OCI-LY7 (cell line): ENCODE data around the gene ADAMTS7. TPM values are rescaled to one million over a fixed set of nuclear protein-coding genes. Genes with fewer than 3 reads are reported as not detected.
A peak's percentile ranks its signal among the peaks of the same experiment; 100 is the strongest.

Experiments
- BruUV-seq: library from RNA; stranded (reverse); fragments of 400-500 nt; replicated peaks from 2 replicates; lab custom pipeline; 2021; lab: Mats Ljungman, UMichigan
- CTCF ChIA-PET: fragments of 300-600 bp; sonication (Branson Sonifier 250); formaldehyde crosslinking; loops from one replicate; lab custom pipeline; 2022; ENCODE audit warnings: antibody characterized with exemption; ENCODE audit not compliant: unreplicated experiment; lab: Charles Lee
- POLR2A ChIA-PET: fragments of 300-600 bp; sonication (Branson Sonifier 250); formaldehyde crosslinking; loops from one replicate; lab custom pipeline; 2022; ENCODE audit warnings: antibody characterized with exemption; lab: Charles Lee
- DNase-seq: peaks from one replicate; pipeline ENCODE4 v3.0.0-alpha.2; 2015; ENCODE audit warnings: low spot score
- H2AFZ ChIP-seq: fragments of 200-600 bp; sonication (generic), shearing (Covaris generic); 2 replicates; pipeline ENCODE4 v1.6.1; 2014; ENCODE audit warnings: mild to moderate bottlenecking, antibody characterized with exemption, low read length, moderate library complexity
- H3K27ac ChIP-seq: fragments of 200-600 bp; sonication (generic); 2 replicates; pipeline ENCODE4 v1.5.1; 2014; ENCODE audit warnings: mixed run types, low read depth, mild to moderate bottlenecking, moderate library complexity, low read length, inconsistent platforms; ENCODE audit not compliant: poor library complexity, severe bottlenecking
- H3K36me3 ChIP-seq: fragments of 200-600 bp; sonication (generic); 2 replicates; pipeline ENCODE4 v1.6.1; 2014; ENCODE audit warnings: mild to moderate bottlenecking, antibody characterized with exemption, low read length, moderate library complexity, mixed read lengths; ENCODE audit not compliant: insufficient read depth
- H3K4me1 ChIP-seq: fragments of 200-600 bp; sonication (generic); 2 replicates; pipeline ENCODE4 v1.5.1; 2014; ENCODE audit warnings: mild to moderate bottlenecking, low read length; ENCODE audit not compliant: insufficient read depth, poor library complexity, severe bottlenecking
- H3K4me2 ChIP-seq: fragments of 200-600 bp; sonication (generic); 2 replicates; pipeline ENCODE4 v1.6.1; 2014; ENCODE audit warnings: mild to moderate bottlenecking, low read length
- H3K4me3 ChIP-seq: fragments of 200-600 bp; sonication (generic); 2 replicates; pipeline ENCODE4 v1.5.1; 2014; ENCODE audit warnings: mild to moderate bottlenecking, low read depth, low read length; ENCODE audit not compliant: poor library complexity, severe bottlenecking
- H3K79me2 ChIP-seq: fragments of 200-600 bp; sonication (generic); 2 replicates; pipeline ENCODE4 v1.6.1; 2016; ENCODE audit warnings: low read depth, mild to moderate bottlenecking, low read length, moderate library complexity, mixed read lengths; ENCODE audit not compliant: insufficient read depth
- H3K9me2 ChIP-seq: fragments of 200-600 bp; sonication (generic); 2 replicates; pipeline ENCODE4 v1.6.1; 2016; ENCODE audit warnings: mild to moderate bottlenecking, low read length, mixed read lengths; ENCODE audit not compliant: insufficient read depth
- H3K9me3 ChIP-seq: fragments of 200-600 bp; sonication (generic); 2 replicates; pipeline ENCODE4 v1.6.1; 2014; ENCODE audit warnings: mild to moderate bottlenecking, mixed run types, low read length, mixed read lengths
- H4K20me1 ChIP-seq: fragments of 200-600 bp; sonication (generic); 2 replicates; pipeline ENCODE4 v1.6.1; 2014; ENCODE audit warnings: mild to moderate bottlenecking, antibody characterized with exemption, low read length, moderate library complexity, mixed read lengths; ENCODE audit not compliant: insufficient read depth
- CTCF ChIP-seq: fragments of 200-600 bp; sonication (generic); conservative IDR thresholded peaks from 2 replicates; pipeline ENCODE4 v1.5.1; 2014; ENCODE audit warnings: mild to moderate bottlenecking, antibody characterized with exemption, low read length, moderate library complexity, mixed read lengths
- EZH2phosphoT487 ChIP-seq: fragments of 200-600 bp; sonication (generic); IDR thresholded peaks from 2 replicates; pipeline ENCODE4 v1.6.1; 2018; ENCODE audit warnings: low read depth, borderline replicate concordance, mild to moderate bottlenecking, mixed run types, antibody characterized with exemption, low read length, moderate library complexity, mixed read lengths
- intact Hi-C: fragments of 100-400 bp; cut with micrococcal nuclease; formaldehyde crosslinking; loops from one replicate; pipeline ENCODE4 v1.10.0; 2022; ENCODE audit not compliant: unreplicated experiment
- total RNA-seq, 2 experiments: library from RNA; depleted of rRNA in 1 of 2; stranded (reverse); fragments of >200 nt in 1 of 2; shearing (Covaris generic) in 1 of 2; gene quantifications; 2 replicates each; pipeline ENCODE4 v1.2.3, GENCODE V29; 2014 to 2022

The ADAMTS7 gene
- total RNA-seq, 2 experiments from 2014 or later, result 0.08 to 0.19 TPM

GRCh38 chr15:78740904-78741274 is 70.4 kb downstream of the ADAMTS7 start:
- no peaks in the 10 kb centered on the region for H3K36me3 ChIP-seq
- no peaks in the 10 kb centered on the region for H3K9me3 ChIP-seq
- no peak overlapping the region for H3K27ac ChIP-seq
- H3K79me2 ChIP-seq, result no peaks in the 10 kb centered on the region
- H3K9me2 ChIP-seq, result no peaks in the 10 kb centered on the region
- no peak for DNase-seq
- intact Hi-C loops, result no loop called here
- no peak overlapping the region for H2AFZ ChIP-seq
- no peaks in the 10 kb centered on the region for H4K20me1 ChIP-seq
- no TSS peak for BruUV-seq
- H3K4me1 ChIP-seq, result peaks cover 13% of the 10 kb centered on the region
- TF ChIP-seq CTCF, result no peak
- TF ChIP-seq EZH2phosphoT487, result no peak
- H3K4me2 ChIP-seq, result no peak overlapping the region
- ChIA-PET CTCF (no interaction called here), POLR2A (no interaction called here)
- H3K4me3 ChIP-seq, result no peak overlapping the region

GRCh38 chr15:78739996-78740903 is 71.0 kb downstream of the ADAMTS7 start:
- peak overlapping the region; percentile 25; the same call in 1 of the 2 replicates for H3K4me2 ChIP-seq
- peaks cover 13% of the 10 kb centered on the region for H3K4me1 ChIP-seq
- no TSS peak for BruUV-seq
- 0 out of 2 replicates have a peak overlapping the region, but pooled peaks have one; percentile 65 for H2AFZ ChIP-seq
- no peaks in the 10 kb centered on the region for H3K79me2 ChIP-seq
- intact Hi-C loops, result no loop called here
- no peaks in the 10 kb centered on the region for H4K20me1 ChIP-seq
- peak; percentile 85 for DNase-seq
- no peak overlapping the region for H3K27ac ChIP-seq
- H3K9me2 ChIP-seq, result no peaks in the 10 kb centered on the region
- CTCF ChIA-PET, result no interaction called here
- no peak overlapping the region for H3K4me3 ChIP-seq
- POLR2A ChIA-PET, result no interaction called here
- H3K9me3 ChIP-seq, result no peaks in the 10 kb centered on the region
- TF ChIP-seq EZH2phosphoT487 (no peak), CTCF (peak; percentile 81)
- H3K36me3 ChIP-seq, result no peaks in the 10 kb centered on the region

GRCh38 chr15:78739206-78739605 is 72.1 kb downstream of the ADAMTS7 start:
- no peaks in the 10 kb centered on the region for H3K79me2 ChIP-seq
- H3K36me3 ChIP-seq, result no peaks in the 10 kb centered on the region
- peaks cover 13% of the 10 kb centered on the region for H3K4me1 ChIP-seq
- no peaks in the 10 kb centered on the region for H4K20me1 ChIP-seq
- no peak overlapping the region for H2AFZ ChIP-seq
- H3K9me3 ChIP-seq, result no peaks in the 10 kb centered on the region
- H3K4me2 ChIP-seq, result no peak overlapping the region
- no peak overlapping the region for H3K27ac ChIP-seq
- no peaks in the 10 kb centered on the region for H3K9me2 ChIP-seq
- DNase-seq, result no peak
- BruUV-seq, result no TSS peak
- no peak overlapping the region for H3K4me3 ChIP-seq
- CTCF ChIA-PET, result no interaction called here
- intact Hi-C loops, result no loop called here
- POLR2A ChIA-PET, result no interaction called here
- TF ChIP-seq CTCF, result no peak
- no peak for TF ChIP-seq EZH2phosphoT487
